Measurements from ENCODE around the gene SSR4. TPM values are rescaled to one million over a fixed set of nuclear protein-coding genes. Genes with fewer than 3 reads are reported as not detected.

Gene SSR4
- total RNA-seq, 3 donors from 2014 or later (not counting 1 experiment from before 2014, with no cell fraction given), result 160 to 280 (median 189) TPM

DNA sequence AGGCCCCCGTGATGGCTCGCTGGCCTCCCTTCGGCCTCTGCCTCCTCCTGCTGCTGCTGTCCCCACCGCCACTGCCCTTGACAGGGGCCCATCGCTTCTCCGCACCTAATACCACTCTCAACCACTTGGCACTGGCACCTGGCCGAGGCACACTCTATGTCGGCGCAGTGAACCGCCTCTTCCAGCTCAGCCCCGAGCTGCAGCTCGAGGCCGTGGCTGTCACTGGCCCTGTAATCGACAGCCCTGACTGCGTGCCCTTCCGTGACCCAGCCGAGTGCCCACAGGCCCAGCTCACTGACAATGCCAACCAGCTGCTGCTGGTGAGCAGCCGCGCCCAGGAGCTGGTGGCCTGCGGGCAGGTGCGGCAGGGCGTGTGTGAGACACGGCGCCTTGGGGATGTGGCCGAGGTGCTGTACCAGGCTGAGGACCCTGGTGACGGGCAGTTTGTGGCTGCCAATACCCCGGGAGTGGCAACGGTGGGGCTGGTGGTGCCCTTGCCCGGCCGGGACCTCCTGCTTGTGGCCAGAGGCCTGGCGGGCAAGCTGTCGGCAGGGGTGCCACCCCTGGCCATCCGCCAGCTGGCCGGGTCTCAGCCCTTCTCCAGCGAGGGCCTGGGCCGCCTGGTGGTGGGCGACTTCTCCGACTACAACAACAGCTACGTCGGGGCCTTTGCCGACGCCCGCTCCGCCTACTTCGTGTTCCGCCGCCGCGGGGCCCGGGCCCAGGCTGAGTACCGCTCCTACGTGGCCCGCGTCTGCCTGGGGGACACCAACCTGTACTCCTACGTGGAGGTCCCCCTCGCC, 27.4 kb upstream of the SSR4 start:
- peaks cover 0 to 20% of the 10 kb centered on the region in 2 donors for H3K4me1 Mint-ChIP-seq
- ATAC-seq (no peak), DNase-seq (no peak)
- H3K27ac Mint-ChIP-seq, result no peak overlapping the region
- TF ChIP-seq, protein P1, sequence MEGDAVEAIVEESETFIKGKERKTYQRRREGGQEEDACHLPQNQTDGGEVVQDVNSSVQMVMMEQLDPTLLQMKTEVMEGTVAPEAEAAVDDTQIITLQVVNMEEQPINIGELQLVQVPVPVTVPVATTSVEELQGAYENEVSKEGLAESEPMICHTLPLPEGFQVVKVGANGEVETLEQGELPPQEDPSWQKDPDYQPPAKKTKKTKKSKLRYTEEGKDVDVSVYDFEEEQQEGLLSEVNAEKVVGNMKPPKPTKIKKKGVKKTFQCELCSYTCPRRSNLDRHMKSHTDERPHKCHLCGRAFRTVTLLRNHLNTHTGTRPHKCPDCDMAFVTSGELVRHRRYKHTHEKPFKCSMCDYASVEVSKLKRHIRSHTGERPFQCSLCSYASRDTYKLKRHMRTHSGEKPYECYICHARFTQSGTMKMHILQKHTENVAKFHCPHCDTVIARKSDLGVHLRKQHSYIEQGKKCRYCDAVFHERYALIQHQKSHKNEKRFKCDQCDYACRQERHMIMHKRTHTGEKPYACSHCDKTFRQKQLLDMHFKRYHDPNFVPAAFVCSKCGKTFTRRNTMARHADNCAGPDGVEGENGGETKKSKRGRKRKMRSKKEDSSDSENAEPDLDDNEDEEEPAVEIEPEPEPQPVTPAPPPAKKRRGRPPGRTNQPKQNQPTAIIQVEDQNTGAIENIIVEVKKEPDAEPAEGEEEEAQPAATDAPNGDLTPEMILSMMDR (IDR thresholded peaks at IDR 0.05), result no peak
- no peaks in the 10 kb centered on the region for H3K36me3 Mint-ChIP-seq
- Histone ChIP-seq H3K27me3 (ENCODE audit: control insufficient read depth, insufficient read depth, low read length) (no peaks in the 10 kb centered on the region), H3K4me1 (ENCODE audit: control insufficient read depth, insufficient read depth, low read length) (peaks cover 18% of the 10 kb centered on the region), H3K4me3 (ENCODE audit: low read length) (no peak overlapping the region), H3K36me3 (ENCODE audit: control insufficient read depth, insufficient read depth, low read length) (no peaks in the 10 kb centered on the region), H3K27ac (ENCODE audit: low read length) (no peak overlapping the region), H3K9me3 (ENCODE audit: control insufficient read depth, insufficient read depth, low read length) (no peaks in the 10 kb centered on the region)
- intact Hi-C loops (cut with micrococcal nuclease), result no loop called here
- H3K27me3 Mint-ChIP-seq (ENCODE audit: low read depth in 2 of 2), result no peaks in the 10 kb centered on the region
- no peaks in the 10 kb centered on the region for H3K9me3 Mint-ChIP-seq
- 92% methylated on average over 56 of the region's 56 CpGs for WGBS (ENCODE audit: insufficient coverage)
- H3K4me3 Mint-ChIP-seq, result no peak overlapping the region

GRCh38 chrX:153767674-153768055, 26.8 kb upstream of the SSR4 start:
- Histone ChIP-seq H3K27me3 (ENCODE audit: control insufficient read depth, insufficient read depth, low read length) (no peaks in the 10 kb centered on the region), H3K9me3 (ENCODE audit: control insufficient read depth, insufficient read depth, low read length) (no peaks in the 10 kb centered on the region), H3K27ac (ENCODE audit: low read length) (no peak overlapping the region), H3K4me1 (ENCODE audit: control insufficient read depth, insufficient read depth, low read length) (peaks cover 18% of the 10 kb centered on the region), H3K36me3 (ENCODE audit: control insufficient read depth, insufficient read depth, low read length) (no peaks in the 10 kb centered on the region), H3K4me3 (ENCODE audit: low read length) (no peak overlapping the region)
- DNase-seq (no peak), ATAC-seq (no peak)
- 92% methylated on average over 20 of the region's 20 CpGs for WGBS (ENCODE audit: insufficient coverage)
- Mint-ChIP-seq H3K36me3 (no peaks in the 10 kb centered on the region), H3K4me3 (no peak overlapping the region), H3K9me3 (no peaks in the 10 kb centered on the region), H3K4me1 (peaks cover 0 to 20% of the 10 kb centered on the region in 2 donors), H3K27ac (no peak overlapping the region), H3K27me3 (ENCODE audit: low read depth in 2 of 2) (no peaks in the 10 kb centered on the region)
- TF ChIP-seq, protein P1 (IDR thresholded peaks at IDR 0.05), result no peak
- intact Hi-C loops (cut with micrococcal nuclease), result no loop called here

- Histone ChIP-seq H3K27me3 (ENCODE audit: control insufficient read depth, insufficient read depth, low read length) (no peaks in the 10 kb centered on the region), H3K4me3 (ENCODE audit: low read length) (no peak overlapping the region), H3K36me3 (ENCODE audit: control insufficient read depth, insufficient read depth, low read length) (no peaks in the 10 kb centered on the region), H3K4me1 (ENCODE audit: control insufficient read depth, insufficient read depth, low read length) (peaks cover 18% of the 10 kb centered on the region), H3K9me3 (ENCODE audit: control insufficient read depth, insufficient read depth, low read length) (no peaks in the 10 kb centered on the region), H3K27ac (ENCODE audit: low read length) (no peak overlapping the region)
- H3K4me3 Mint-ChIP-seq, result no peak overlapping the region
- H3K4me1 Mint-ChIP-seq, result peaks cover 0 to 20% of the 10 kb centered on the region in 2 donors
- ATAC-seq, result no peak
- H3K27ac Mint-ChIP-seq, result no peak overlapping the region
- 81% methylated on average over 14 of the region's 22 CpGs for WGBS (ENCODE audit: insufficient coverage)
- H3K9me3 Mint-ChIP-seq, result no peaks in the 10 kb centered on the region
- no peaks in the 10 kb centered on the region for H3K27me3 Mint-ChIP-seq (ENCODE audit: low read depth in 2 of 2)
- DNase-seq, result no peak
- intact Hi-C loops (cut with micrococcal nuclease), result no loop called here
- no peaks in the 10 kb centered on the region for H3K36me3 Mint-ChIP-seq
- TF ChIP-seq, protein P1 (IDR thresholded peaks at IDR 0.05), result no peak
Observed at GRCh38 chrX:153768311-153769157, 25.9 kb upstream of the SSR4 start.
